Transverse colon (tissue), 4 donors: ENCODE measurements around the gene TWIST2. TPM values are rescaled to one million over a fixed set of nuclear protein-coding genes. Genes with fewer than 3 reads are reported as not detected.

Source experiments
- DNase-seq: peaks from one replicate; pipeline ENCODE4 v3.0.0-alpha.2; 2019
- H3K27ac ChIP-seq, 4 donors: fragments of 200-600 bp; sonication (generic); 2 replicates each; pipeline ENCODE4 v1.5.1; 2016 to 2018; ENCODE audit warnings: inconsistent platforms in 4 of 4
- H3K27me3 ChIP-seq: fragments of 200-600 bp; sonication (generic); 2 replicates; pipeline ENCODE4 v1.5.1; 2017; ENCODE audit warnings: inconsistent platforms
- H3K36me3 ChIP-seq, 4 donors: fragments of 200-600 bp; sonication (generic); 2 replicates each; pipeline ENCODE4 v1.5.1; 2017 to 2019; ENCODE audit warnings: inconsistent platforms in 4 of 4
- H3K4me1 ChIP-seq, 4 donors: fragments of 200-600 bp; sonication (generic); 2 replicates each; pipeline ENCODE4 v1.5.1; 2017 to 2020; ENCODE audit warnings: inconsistent platforms in 4 of 4
- H3K4me3 ChIP-seq, 4 donors: fragments of 200-600 bp; sonication (generic); 1 replicate in 1 of 4; 2 replicates in 3 of 4; pipeline versions ENCODE4 v1.5.1 to v1.6.1; 2017 to 2019; ENCODE audit warnings: inconsistent platforms in 4 of 4
- H3K9me3 ChIP-seq, 2 donors: fragments of 200-600 bp; sonication (generic); 2 replicates each; pipeline ENCODE4 v1.5.1; 2017 to 2019; ENCODE audit warnings: inconsistent platforms in 2 of 2
- EP300 ChIP-seq: sonication (generic); formaldehyde crosslinking; IDR thresholded peaks from one replicate; pipeline ENCODE4 v1.6.1; 2017; ENCODE audit warnings: antibody characterized with exemption, low read depth
- POLR2A ChIP-seq: fragments of 450-650 bp; IDR thresholded peaks from one replicate; pipeline ENCODE4 v1.6.1; 2016; ENCODE audit warnings: antibody characterized with exemption, mild to moderate bottlenecking, moderate library complexity
- POLR2AphosphoS5 ChIP-seq, 3 donors: sonication (generic); formaldehyde crosslinking; IDR thresholded peaks; one replicate each; pipeline ENCODE4 v1.6.1; 2016; ENCODE audit warnings: antibody characterized with exemption in 3 of 3
- WGBS, 2 donors: methylation state at CpG; one replicate each; pipeline ENCODE4 v1.1.5; 2018; ENCODE audit warnings: low coverage in 1 of 2; 5-methylcytosine and 5-hydroxymethylcytosine counted together
- in situ Hi-C, 4 donors: fragments of 200-750 bp; cut with MboI; loops; one replicate each; pipeline versions ENCODE4 v1.15.0 to v1.15.1; 2017; ENCODE audit warnings: low sequenced_read_pairs in 3 of 4, low pct_ligation_motif_present in 1 of 4, low pct_unique_long_range_greater_than_20kb in 1 of 4
- intact Hi-C: fragments of 100-400 bp; cut with DNase I; formaldehyde crosslinking; loops from one replicate; pipeline ENCODE4 v1.15.1; 2023; ENCODE audit warnings: low total_unique reads
- total RNA-seq, 4 donors: library from RNA; depleted of rRNA; stranded (reverse); fragments of >200 nt; gene quantifications; one replicate each; pipeline ENCODE4 v1.1.0, GENCODE V29; 2016
- TF ChIP-seq, protein P1 (sequence below), 5 experiments: fragments of 200-600 bp in 3 of 5; fragments of 450-650 bp in 2 of 5; sonication (generic) in 3 of 5; IDR thresholded peaks; 1 replicate in 2 of 5; 2 replicates in 3 of 5; pipeline ENCODE4 v1.5.1; 2016 to 2017; ENCODE audit warnings: antibody characterized with exemption in 5 of 5, inconsistent platforms in 3 of 5, mild to moderate bottlenecking in 2 of 5, moderate library complexity in 1 of 5

Gene TWIST2
- total RNA-seq, 4 donors from 2014 or later = 6.7 to 59.1 (median 16.8) TPM

DNA sequence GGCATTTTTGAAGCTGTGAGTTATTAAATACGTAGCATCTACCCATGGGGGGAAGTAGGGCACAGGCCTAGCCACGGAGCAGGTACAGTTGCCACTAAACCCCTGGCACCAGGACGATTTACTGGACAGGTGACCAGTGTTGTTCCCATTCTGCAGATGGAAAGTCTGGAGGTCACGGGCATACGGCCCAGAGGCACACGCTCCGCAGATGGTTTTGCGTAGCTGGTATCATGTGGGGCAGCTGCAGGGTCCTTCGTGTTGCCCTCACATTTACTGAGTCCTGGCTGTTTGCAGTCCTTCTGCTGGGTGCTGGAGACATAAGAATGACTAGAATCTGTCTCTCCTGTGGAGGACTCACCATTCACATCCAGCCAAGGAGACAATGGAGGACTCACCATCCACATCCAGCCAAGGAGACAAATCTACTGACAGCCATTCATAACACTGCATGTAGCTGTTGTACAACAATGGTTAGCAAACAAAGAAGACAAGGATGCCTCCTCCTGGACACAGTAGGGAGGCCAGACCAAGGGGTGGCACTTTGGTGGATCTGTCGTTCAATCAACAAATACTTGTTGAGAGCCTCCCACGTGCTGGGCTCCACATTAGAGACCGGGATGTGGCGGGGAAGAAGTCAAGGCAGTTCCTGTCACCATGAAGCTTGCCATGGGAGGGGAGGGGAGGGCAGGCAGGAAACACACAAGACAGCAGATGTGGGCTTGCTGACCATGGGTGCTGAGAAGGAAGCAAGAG, 24.9 kb downstream of the TWIST2 start:
- no peak overlapping the region for H3K4me3 ChIP-seq
- H3K36me3 ChIP-seq = no peaks in the 10 kb centered on the region
- DNase-seq = no peak
- intact Hi-C loops = no loop called here
- H3K9me3 ChIP-seq = no peaks in the 10 kb centered on the region
- peaks cover 10 to 15% (median 12%) of the 10 kb centered on the region in 4 donors for H3K4me1 ChIP-seq
- H3K27ac ChIP-seq = no peak overlapping the region
- in situ Hi-C loops = no loop called here
- 78 to 94% methylated on average over 3 to 13 of the region's 13 CpGs for WGBS, 2 donors
- H3K27me3 ChIP-seq = no peaks in the 10 kb centered on the region
- TF ChIP-seq POLR2AphosphoS5 (IDR thresholded peaks at IDR 0.05) = no peak
- TF ChIP-seq, protein P1, sequence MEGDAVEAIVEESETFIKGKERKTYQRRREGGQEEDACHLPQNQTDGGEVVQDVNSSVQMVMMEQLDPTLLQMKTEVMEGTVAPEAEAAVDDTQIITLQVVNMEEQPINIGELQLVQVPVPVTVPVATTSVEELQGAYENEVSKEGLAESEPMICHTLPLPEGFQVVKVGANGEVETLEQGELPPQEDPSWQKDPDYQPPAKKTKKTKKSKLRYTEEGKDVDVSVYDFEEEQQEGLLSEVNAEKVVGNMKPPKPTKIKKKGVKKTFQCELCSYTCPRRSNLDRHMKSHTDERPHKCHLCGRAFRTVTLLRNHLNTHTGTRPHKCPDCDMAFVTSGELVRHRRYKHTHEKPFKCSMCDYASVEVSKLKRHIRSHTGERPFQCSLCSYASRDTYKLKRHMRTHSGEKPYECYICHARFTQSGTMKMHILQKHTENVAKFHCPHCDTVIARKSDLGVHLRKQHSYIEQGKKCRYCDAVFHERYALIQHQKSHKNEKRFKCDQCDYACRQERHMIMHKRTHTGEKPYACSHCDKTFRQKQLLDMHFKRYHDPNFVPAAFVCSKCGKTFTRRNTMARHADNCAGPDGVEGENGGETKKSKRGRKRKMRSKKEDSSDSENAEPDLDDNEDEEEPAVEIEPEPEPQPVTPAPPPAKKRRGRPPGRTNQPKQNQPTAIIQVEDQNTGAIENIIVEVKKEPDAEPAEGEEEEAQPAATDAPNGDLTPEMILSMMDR (IDR thresholded peaks at IDR 0.05) = no peak
- TF ChIP-seq EP300 = no peak
- TF ChIP-seq POLR2A = no peak

DNA sequence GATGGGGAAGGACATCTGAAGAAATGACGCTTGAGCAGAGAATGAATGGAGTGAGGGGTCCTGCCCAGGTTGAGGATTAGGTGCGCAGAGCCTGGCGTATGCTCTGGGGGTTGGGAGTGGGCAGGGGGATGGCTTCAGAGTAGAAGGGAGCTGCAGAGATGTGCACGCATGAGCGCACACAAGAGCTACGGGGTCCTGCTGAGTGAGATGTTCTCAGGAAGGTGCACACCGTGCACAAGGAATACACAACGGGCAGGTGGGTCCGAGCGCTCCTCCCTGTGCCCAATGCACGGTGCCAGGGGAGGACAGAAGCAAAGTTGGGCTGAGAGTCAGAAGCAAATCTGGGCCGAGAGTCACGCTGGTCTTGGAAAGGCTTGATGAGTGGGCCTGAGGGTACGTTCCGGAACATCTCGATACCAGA, 25.5 kb downstream of the TWIST2 start:
- Histone ChIP-seq H3K27ac (no peak overlapping the region), H3K9me3 (no peaks in the 10 kb centered on the region), H3K4me3 (no peak overlapping the region), H3K27me3 (no peaks in the 10 kb centered on the region), H3K4me1 (peaks cover 5 to 9% (median 7%) of the 10 kb centered on the region in 4 donors), H3K36me3 (no peaks in the 10 kb centered on the region)
- intact Hi-C loops = no loop called here
- TF ChIP-seq POLR2A (no peak), POLR2AphosphoS5 (IDR thresholded peaks at IDR 0.05) (no peak), EP300 (no peak)
- DNase-seq = no peak
- WGBS, 2 donors = 89 to 91% methylated on average over 13 to 16 of the region's 16 CpGs
- in situ Hi-C loops = no loop called here

DNA sequence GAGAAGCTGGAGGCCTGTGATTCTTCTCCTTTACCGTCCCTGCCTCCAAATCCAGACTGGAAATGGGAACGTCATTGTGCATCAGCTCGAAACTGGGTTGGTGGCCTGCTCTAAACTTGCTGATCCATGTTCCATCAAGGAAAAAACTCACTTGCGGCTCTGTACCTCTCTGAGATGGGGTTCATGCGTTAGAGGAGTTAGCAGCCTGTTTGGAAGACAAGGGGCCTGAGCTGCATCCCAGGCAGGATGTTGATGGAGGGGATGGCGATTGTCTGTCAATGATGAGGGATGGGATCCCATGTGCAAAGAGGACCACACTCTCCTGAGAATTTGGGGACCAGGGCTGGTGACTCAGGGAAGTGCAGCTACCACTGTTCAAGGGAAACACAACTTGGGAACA, 26.0 kb downstream of the TWIST2 start:
- in situ Hi-C loops (no loop called here), intact Hi-C loops (no loop called here)
- H3K9me3 ChIP-seq = no peaks in the 10 kb centered on the region
- H3K36me3 ChIP-seq = no peaks in the 10 kb centered on the region
- TF ChIP-seq POLR2AphosphoS5 (IDR thresholded peaks at IDR 0.05) (no peak), EP300 (no peak), POLR2A (no peak)
- TF ChIP-seq, protein P1 (IDR thresholded peaks at IDR 0.05) = no peak
- H3K4me1 ChIP-seq = peaks cover under 1 to 6% (median 3%) of the 10 kb centered on the region in 4 donors
- no peak overlapping the region for H3K4me3 ChIP-seq
- H3K27ac ChIP-seq = no peak overlapping the region
- WGBS, 2 donors = 89% methylated on average over 6 of the region's 6 CpGs; no CpG with 5 or more reads in 1 of the 2 donors
- H3K27me3 ChIP-seq = no peaks in the 10 kb centered on the region
- no peak for DNase-seq

DNA sequence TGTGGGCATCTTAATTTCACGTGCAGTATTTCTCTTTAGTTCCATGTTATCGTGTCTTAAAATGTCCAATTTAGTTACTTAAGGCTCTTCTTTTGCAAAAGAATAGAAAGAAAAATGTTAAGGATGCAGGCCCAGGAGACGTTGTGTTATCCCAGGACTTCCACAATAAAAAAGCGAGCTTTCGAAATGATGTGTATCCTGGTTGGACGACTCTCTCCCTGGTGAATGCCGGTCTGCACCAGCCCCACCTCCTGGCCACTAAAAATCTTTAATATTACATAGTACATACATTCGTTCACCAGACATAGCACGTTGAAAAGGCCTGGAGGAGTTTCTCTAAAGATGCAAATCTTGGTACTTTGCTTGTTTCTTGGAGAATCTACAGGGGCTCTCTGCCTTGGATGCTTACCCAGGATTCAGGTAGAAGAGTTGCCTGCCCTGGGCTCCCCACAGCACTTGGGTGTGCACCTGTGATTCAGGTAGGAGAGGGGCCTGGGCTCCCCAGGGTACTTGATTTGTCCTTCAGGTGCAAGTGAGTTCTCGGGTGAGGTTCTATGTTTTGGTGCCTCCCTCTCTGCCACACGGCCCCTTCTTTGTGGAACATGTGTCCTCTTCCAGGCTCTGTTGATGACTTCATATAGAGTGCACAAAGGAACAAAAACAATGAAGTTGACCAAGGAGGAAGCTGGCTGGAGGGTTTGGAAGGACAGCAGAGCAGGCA, 26.6 kb downstream of the TWIST2 start:
- H3K9me3 ChIP-seq = no peaks in the 10 kb centered on the region
- WGBS, 2 donors = 56 to 67% methylated on average over 8 to 11 of the region's 11 CpGs
- peak overlapping the region in 2 of 4 donors; percentile 20 to 71 for H3K27ac ChIP-seq
- no peaks in the 10 kb centered on the region for H3K36me3 ChIP-seq
- peaks cover 0 to 4% (median 2%) of the 10 kb centered on the region in 4 donors for H3K4me1 ChIP-seq
- H3K4me3 ChIP-seq = no peak overlapping the region
- TF ChIP-seq EP300 = no peak
- TF ChIP-seq, protein P1 (IDR thresholded peaks at IDR 0.05) = no peak
- no peak for TF ChIP-seq POLR2AphosphoS5 (IDR thresholded peaks at IDR 0.05)
- no peak for TF ChIP-seq POLR2A
- intact Hi-C loops = no loop called here
- in situ Hi-C loops = no loop called here
- H3K27me3 ChIP-seq = no peaks in the 10 kb centered on the region
- DNase-seq = no peak
